Measurements from ENCODE around the gene GLIPR1.
"Not testable (repeated sequence)": the region's sequence is repeated elsewhere in the genome, so short reads cannot be mapped to it uniquely, and the experiment has no call there.

The GLIPR1 gene

DNA sequence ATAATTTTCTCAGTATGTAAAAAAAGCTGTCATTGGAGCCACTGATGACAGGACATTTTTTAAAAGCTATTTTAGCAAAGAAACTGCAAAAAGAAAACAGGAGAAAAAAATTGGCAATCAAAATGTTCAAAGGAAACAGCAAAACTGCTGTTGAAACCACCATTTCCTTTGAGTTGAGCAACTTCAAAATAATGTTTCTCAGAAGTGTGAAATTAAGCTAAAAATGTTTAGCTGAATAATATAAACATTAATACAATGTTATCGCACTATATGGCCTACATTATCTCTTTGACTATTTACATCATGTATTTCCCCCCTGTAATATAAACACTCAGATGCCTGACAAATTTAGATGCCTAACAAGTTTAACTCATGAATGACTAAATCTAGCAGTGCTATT, 23.4 kb upstream of the GLIPR1 start:
- H3K4me3 ChIP-seq (replicated peaks in 1 of 2; ENCODE audit: low read depth in 2 of 2, low read length in 2 of 2), result no peak overlapping the region
- DNase-seq (ENCODE audit: low read depth in 2 of 2), result no peak
- TF ChIP-seq, protein P1, sequence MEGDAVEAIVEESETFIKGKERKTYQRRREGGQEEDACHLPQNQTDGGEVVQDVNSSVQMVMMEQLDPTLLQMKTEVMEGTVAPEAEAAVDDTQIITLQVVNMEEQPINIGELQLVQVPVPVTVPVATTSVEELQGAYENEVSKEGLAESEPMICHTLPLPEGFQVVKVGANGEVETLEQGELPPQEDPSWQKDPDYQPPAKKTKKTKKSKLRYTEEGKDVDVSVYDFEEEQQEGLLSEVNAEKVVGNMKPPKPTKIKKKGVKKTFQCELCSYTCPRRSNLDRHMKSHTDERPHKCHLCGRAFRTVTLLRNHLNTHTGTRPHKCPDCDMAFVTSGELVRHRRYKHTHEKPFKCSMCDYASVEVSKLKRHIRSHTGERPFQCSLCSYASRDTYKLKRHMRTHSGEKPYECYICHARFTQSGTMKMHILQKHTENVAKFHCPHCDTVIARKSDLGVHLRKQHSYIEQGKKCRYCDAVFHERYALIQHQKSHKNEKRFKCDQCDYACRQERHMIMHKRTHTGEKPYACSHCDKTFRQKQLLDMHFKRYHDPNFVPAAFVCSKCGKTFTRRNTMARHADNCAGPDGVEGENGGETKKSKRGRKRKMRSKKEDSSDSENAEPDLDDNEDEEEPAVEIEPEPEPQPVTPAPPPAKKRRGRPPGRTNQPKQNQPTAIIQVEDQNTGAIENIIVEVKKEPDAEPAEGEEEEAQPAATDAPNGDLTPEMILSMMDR (IDR thresholded peaks at IDR 0.05; ENCODE audit: low read depth, low read length), result no peak

DNA sequence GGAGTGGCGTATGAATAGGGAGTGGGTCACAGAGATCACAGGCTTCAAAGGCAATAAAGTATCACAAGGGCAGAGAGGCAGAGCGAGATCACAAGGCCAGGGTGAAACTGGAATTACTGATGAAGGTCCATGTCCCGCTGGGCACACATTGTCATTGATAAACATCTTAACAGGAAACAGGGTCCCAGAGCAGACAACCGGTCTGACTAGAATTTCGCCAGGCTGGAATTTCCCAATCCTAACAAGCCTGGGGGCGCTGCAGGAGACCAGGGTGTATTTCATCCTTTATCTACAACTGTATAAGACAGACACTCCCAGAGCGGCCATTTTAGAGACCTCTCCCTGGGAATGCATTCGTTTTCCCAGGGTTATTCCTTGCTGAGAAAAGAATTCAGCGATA, 22.7 kb upstream of the GLIPR1 start:
- DNase-seq (ENCODE audit: low read depth in 2 of 2); H3K4me3 ChIP-seq (replicated peaks in 1 of 2; ENCODE audit: low read depth in 2 of 2, low read length in 2 of 2): not testable (repeated sequence)

DNA sequence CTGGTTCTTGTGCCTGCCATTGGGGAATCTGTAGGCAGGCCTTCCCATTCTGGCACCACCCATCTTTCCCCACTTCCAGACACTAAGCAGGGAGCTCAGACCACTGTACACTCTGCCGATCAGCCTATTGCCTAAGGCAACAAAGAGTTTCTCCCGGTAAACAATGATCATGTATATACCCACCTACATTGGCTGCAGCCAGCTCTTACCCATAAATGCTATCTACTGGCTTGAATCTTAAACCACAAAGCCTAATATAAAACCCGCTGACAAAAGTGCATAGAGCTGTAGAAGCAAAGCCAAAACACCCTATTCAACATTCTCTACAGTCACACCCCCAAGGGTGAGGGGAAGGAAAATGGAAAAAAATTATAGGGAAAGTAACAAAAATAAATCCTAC, 20.8 kb upstream of the GLIPR1 start:
- DNase-seq (ENCODE audit: low read depth in 2 of 2), result no peak
- TF ChIP-seq, protein P1 (IDR thresholded peaks at IDR 0.05; ENCODE audit: low read depth, low read length), result no peak
- no peak overlapping the region for H3K4me3 ChIP-seq (replicated peaks in 1 of 2; ENCODE audit: low read depth in 2 of 2, low read length in 2 of 2)

DNA sequence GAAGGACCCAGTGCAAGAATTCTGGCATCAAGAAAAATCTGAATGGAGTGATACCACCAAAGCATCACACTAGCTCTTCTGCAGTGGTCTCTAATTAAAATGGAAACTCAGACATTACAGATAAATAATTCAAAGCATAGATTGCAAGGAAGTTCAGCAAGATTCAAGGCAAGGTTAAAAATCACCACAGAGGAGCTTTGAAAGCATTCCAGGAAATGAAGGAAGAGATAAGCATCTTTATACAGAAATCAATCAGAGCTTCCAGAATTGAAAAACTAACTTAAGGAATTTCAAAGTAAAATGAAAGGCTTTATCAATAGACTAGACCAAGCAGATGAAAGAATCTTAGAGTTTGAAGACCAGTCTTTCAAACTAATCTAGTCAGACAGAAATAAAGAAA, 20.4 kb upstream of the GLIPR1 start:
- DNase-seq (ENCODE audit: low read depth in 2 of 2), result no peak
- TF ChIP-seq, protein P1 (IDR thresholded peaks at IDR 0.05; ENCODE audit: low read depth, low read length), result no peak
- H3K4me3 ChIP-seq (replicated peaks in 1 of 2; ENCODE audit: low read depth in 2 of 2, low read length in 2 of 2), result no peak overlapping the region

DNA sequence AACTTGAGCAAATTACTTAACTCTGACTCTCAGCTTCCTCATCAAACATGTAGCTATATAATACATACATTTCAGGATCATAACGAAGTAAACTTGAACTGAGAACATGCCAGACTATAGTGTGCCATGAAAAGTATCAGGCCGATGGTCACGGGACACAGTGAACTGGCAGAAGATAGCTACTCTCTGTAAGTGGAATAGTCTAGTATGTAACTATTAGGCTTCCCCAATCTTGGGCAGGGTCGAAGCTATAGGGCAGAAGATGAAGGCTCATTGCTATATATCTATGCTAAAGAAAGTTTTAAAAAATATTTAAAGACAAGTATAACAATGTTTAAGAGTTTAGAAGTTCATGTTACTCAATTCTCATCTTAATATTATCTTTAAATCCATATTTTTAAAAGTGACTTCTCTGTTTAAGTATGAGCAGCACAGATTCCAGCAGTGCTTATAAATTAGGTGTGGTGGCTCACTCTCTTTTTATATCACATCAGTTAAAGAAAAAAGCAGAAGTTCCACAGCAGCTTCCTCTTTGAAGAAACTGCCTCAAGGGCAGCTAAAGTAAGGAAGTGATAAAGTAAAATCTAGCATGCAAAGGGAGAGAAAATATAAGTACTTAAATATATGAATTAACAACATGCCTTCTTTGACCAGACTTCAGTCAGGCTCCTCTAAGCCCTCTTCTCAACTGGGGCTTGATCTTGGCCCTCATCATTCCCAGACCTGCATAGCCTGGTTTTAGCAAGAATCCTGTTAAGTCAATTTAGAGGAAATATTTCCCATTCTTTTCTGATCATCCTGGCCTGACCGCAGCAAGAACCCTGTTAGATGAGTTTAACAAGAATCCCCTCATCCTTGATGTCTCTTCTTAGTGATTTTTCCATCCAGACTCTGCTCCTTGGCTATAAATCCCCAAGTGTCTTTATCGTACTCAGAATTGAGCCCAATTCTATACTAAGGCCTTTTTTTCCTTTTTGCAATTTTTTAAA, 8.4 kb upstream of the GLIPR1 start:
- H3K4me3 ChIP-seq (replicated peaks in 1 of 2; ENCODE audit: low read depth in 2 of 2, low read length in 2 of 2), result no peak overlapping the region
- TF ChIP-seq, protein P1 (IDR thresholded peaks at IDR 0.05; ENCODE audit: low read depth, low read length), result no peak
- no peak for DNase-seq (ENCODE audit: low read depth in 2 of 2)

DNA sequence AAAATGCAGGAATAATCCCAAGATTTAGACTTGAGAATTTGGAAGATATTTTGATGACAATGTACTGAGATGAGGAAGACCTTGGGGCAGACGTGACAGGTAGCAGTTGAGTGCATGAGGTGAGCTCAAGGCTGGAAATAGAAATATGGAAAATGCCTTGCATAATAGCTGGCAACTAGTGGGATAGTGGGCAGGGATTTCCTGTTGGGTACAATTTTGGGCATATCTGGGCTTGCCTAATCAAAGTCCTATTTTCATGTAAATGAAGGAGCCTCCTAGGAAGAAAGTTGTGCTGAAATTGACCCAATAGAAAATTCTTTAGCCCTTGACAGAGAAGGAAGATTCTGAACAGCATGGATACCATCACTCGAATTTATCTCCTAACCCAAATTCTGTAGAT, 6.4 kb upstream of the GLIPR1 start:
- H3K4me3 ChIP-seq (replicated peaks in 1 of 2; ENCODE audit: low read depth in 2 of 2, low read length in 2 of 2), result no peak overlapping the region
- TF ChIP-seq, protein P1 (IDR thresholded peaks at IDR 0.05; ENCODE audit: low read depth, low read length), result no peak
- DNase-seq (ENCODE audit: low read depth in 2 of 2), result no peak

DNA sequence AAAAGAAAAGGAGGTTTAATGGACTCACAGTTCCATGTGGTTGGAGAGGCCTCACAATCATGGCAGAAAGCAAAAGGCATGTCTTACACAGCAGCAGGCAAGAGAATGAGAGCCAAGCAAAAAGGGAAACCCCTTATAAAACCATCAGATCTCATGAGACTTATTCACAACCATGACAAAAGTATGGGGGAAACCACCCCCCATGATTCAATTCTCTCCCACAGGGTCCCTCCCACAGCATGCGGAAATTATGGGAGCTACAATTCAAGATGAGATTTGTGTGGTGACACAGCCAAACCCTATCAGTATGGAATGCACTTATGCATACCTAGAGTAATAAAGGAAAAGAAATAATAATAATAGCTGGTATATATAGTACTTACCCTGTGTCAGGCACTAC, 4.5 kb upstream of the GLIPR1 start:
- DNase-seq (ENCODE audit: low read depth in 2 of 2), result no peak
- no peak overlapping the region for H3K4me3 ChIP-seq (replicated peaks in 1 of 2; ENCODE audit: low read depth in 2 of 2, low read length in 2 of 2)
- TF ChIP-seq, protein P1 (IDR thresholded peaks at IDR 0.05; ENCODE audit: low read depth, low read length), result no peak

Data from cardiac fibroblast (primary cell).